ENCODE data around the gene PRUNE1. TPM values are rescaled to one million over a fixed set of nuclear protein-coding genes. Genes with fewer than 3 reads are reported as not detected.

PRUNE1 gene, protein sequence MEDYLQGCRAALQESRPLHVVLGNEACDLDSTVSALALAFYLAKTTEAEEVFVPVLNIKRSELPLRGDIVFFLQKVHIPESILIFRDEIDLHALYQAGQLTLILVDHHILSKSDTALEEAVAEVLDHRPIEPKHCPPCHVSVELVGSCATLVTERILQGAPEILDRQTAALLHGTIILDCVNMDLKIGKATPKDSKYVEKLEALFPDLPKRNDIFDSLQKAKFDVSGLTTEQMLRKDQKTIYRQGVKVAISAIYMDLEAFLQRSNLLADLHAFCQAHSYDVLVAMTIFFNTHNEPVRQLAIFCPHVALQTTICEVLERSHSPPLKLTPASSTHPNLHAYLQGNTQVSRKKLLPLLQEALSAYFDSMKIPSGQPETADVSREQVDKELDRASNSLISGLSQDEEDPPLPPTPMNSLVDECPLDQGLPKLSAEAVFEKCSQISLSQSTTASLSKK
- total RNA-seq, result 10 to 100 TPM; 12.5 to 15.3 TPM

DNA sequence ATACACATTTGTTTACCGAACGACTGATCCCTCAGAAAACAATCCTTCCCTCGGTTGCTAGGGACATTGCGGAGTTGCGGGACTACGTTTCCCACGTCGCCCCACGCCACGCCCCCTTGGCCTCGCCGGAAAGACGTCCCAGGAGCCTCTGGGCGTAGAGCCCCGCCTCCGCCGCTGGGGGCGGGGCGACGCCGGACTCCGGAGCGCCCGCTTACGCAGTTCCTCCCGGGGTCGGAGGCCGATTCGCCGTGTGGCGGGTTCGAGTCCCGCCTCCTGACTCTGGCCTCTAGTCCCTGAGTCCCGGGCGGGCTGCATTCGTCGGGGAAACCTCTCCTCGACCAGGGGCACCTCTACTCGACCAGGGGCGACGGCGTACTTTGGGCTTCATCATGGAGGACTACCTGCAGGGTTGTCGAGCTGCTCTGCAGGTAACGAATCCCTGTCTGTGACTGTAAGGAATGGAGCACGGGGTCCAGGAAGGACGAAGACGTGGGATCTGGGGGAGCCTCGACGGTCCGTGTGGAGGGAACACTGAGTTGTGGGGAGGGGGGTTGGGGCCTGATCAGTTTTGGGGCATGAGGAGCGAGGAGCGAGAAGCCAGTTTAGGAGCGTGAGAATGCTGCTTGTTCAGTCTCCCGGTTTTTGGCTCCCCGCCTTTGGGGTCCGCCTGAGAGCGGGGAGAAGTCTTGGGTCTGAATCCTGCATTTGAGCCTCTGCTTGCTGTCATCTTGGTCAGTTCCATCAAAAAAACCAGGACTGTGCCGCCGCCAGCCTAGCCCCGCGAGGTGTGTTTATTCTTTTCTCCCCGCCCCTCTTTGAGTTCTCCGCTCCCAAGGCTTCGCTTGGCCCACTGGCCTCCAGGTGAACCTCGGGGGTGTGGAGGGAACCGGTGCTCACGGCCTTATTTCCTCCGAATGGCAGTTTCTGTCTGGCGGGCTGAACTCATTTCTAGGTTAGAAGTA lies at the start of gene PRUNE1:
PRUNE1 (plus strand) TSS at position 206 of the 962 bp plus-strand sequence; CDS start at position 390, 184 bp downstream.
- peaks cover 18% of the 10 kb centered on the region for H3K4me1 Mint-ChIP-seq
- ATAC-seq (replicated peaks), result peak; percentile 84
- peak within 1 kb of the TSS; percentile 93 for H3K4me3 Mint-ChIP-seq
- H3K27ac Mint-ChIP-seq, result peak within 1 kb of the TSS; percentile 98
- no peaks in the 10 kb centered on the region for H3K9me3 Mint-ChIP-seq
- peaks cover 17% of the 10 kb centered on the region for H3K36me3 Mint-ChIP-seq (ENCODE audit: low read depth)
- no peaks in the 10 kb centered on the region for H3K27me3 Mint-ChIP-seq

DNA sequence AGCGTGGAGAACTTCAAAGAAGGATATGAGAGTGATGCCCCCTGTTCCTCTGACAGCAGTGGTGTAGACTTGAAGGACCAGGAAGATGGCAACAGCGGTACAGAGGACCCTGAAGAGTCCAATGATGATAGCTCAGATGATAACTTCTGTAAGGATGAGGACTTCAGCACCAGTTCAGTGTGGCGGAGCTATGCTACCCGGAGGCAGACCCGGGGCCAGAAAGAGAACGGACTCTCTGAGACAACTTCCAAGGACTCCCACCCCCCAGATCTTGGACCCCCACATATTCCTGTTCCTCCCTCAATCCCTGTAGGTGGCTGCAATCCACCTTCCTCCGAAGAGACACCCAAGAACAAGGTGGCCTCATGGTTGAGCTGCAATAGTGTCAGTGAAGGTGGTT lies 47.6 kb upstream of the PRUNE1 start:
- no peak for ATAC-seq (replicated peaks)
- H3K9me3 Mint-ChIP-seq, result no peaks in the 10 kb centered on the region
- H3K36me3 Mint-ChIP-seq (ENCODE audit: low read depth), result peaks cover 99% of the 10 kb centered on the region
- no peak overlapping the region for H3K4me3 Mint-ChIP-seq
- H3K27ac Mint-ChIP-seq, result no peak overlapping the region
- H3K4me1 Mint-ChIP-seq, result peaks cover 4% of the 10 kb centered on the region
- H3K27me3 Mint-ChIP-seq, result no peaks in the 10 kb centered on the region

GRCh38 chr1:150961756-150962155 lies 46.5 kb upstream of the PRUNE1 start:
- Mint-ChIP-seq H3K4me1 (peaks cover 10% of the 10 kb centered on the region), H3K36me3 (ENCODE audit: low read depth) (peaks cover 100% of the 10 kb centered on the region), H3K9me3 (no peaks in the 10 kb centered on the region), H3K4me3 (no peak overlapping the region), H3K27ac (no peak overlapping the region), H3K27me3 (no peaks in the 10 kb centered on the region)
- ATAC-seq (replicated peaks), result peak; percentile 21

- no peak for ATAC-seq (replicated peaks)
- no peaks in the 10 kb centered on the region for H3K27me3 Mint-ChIP-seq
- H3K27ac Mint-ChIP-seq, result peak overlapping the region; percentile 29
- peaks cover 5% of the 10 kb centered on the region for H3K4me1 Mint-ChIP-seq
- peaks cover 100% of the 10 kb centered on the region for H3K36me3 Mint-ChIP-seq (ENCODE audit: low read depth)
- no peaks in the 10 kb centered on the region for H3K9me3 Mint-ChIP-seq
- no peak overlapping the region for H3K4me3 Mint-ChIP-seq
Observed at GRCh38 chr1:150963321-150964163, 44.7 kb upstream of the PRUNE1 start.

- peak overlapping the region; percentile 29 for H3K27ac Mint-ChIP-seq
- H3K36me3 Mint-ChIP-seq (ENCODE audit: low read depth), result peaks cover 100% of the 10 kb centered on the region
- no peak for ATAC-seq (replicated peaks)
Observed at GRCh38 chr1:150964164-150964489, 44.1 kb upstream of the PRUNE1 start.

GRCh38 chr1:150965605-150966004 lies 42.6 kb upstream of the PRUNE1 start:
- ATAC-seq (replicated peaks), result no peak

More at GRCh38 chr1:150964164-150964489, 44.1 kb upstream of the PRUNE1 start:
- no peak overlapping the region for H3K4me3 Mint-ChIP-seq
- H3K27me3 Mint-ChIP-seq, result no peaks in the 10 kb centered on the region
- no peaks in the 10 kb centered on the region for H3K9me3 Mint-ChIP-seq
- peaks cover 5% of the 10 kb centered on the region for H3K4me1 Mint-ChIP-seq

GRCh38 chr1:150966011-150966410 lies 42.2 kb upstream of the PRUNE1 start:
- Mint-ChIP-seq H3K27ac (peak overlapping the region; percentile 20), H3K4me3 (no peak overlapping the region), H3K27me3 (no peaks in the 10 kb centered on the region), H3K9me3 (no peaks in the 10 kb centered on the region), H3K36me3 (ENCODE audit: low read depth) (peaks cover 93% of the 10 kb centered on the region), H3K4me1 (peaks cover 14% of the 10 kb centered on the region)
- no peak for ATAC-seq (replicated peaks)

More at GRCh38 chr1:150965605-150966004, 42.6 kb upstream of the PRUNE1 start:
- peaks cover 10% of the 10 kb centered on the region for H3K4me1 Mint-ChIP-seq
- H3K27me3 Mint-ChIP-seq, result no peaks in the 10 kb centered on the region
- H3K27ac Mint-ChIP-seq, result no peak overlapping the region
- no peak overlapping the region for H3K4me3 Mint-ChIP-seq
- H3K36me3 Mint-ChIP-seq (ENCODE audit: low read depth), result peaks cover 93% of the 10 kb centered on the region
- no peaks in the 10 kb centered on the region for H3K9me3 Mint-ChIP-seq

DNA sequence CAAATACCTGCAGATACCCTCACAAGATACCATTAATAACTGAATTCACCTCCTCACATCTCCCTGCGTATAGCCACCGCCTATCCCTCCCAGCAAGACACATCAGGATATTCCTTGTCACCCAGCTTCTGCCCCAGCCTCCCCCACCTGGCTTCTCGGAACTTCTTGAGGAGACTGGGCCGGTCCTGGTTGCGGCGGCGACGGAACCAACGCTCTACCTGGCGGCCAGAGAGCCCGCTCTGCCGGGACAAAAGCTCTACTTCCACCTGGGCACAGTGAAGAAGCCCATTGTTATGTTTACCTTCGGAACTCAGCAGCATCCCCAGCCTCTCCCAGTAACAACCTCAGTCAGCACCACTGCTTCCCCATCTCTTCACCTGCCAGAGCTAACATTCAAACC lies 40.3 kb upstream of the PRUNE1 start:
- no peaks in the 10 kb centered on the region for H3K9me3 Mint-ChIP-seq
- H3K4me3 Mint-ChIP-seq, result no peak overlapping the region
- H3K4me1 Mint-ChIP-seq, result peaks cover 24% of the 10 kb centered on the region
- ATAC-seq (replicated peaks), result no peak
- H3K27me3 Mint-ChIP-seq, result no peaks in the 10 kb centered on the region
- H3K36me3 Mint-ChIP-seq (ENCODE audit: low read depth), result peaks cover 91% of the 10 kb centered on the region
- peak overlapping the region; percentile 41 for H3K27ac Mint-ChIP-seq

DNA sequence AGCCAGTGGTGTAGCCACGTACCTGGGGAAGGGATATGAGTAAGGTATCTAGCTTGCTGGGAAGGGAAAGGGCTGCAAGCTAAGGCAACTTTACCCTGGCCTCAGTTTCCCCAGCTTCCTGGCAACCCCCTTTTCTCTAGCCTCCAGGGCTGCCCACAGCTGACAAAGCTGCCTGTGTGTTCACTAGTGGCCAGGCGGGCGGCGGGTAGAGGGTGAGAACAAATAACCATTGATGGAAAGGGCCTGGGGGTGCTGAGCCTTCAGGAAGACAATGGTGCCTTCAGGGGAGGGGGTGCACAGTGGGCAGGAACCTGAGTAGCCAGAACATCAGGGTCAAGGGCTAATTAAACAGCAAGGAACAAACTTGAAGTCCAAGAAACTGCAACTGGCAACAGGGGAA lies 39.8 kb upstream of the PRUNE1 start:
- H3K4me3 Mint-ChIP-seq, result no peak overlapping the region
- peaks cover 24% of the 10 kb centered on the region for H3K4me1 Mint-ChIP-seq
- H3K36me3 Mint-ChIP-seq (ENCODE audit: low read depth), result peaks cover 90% of the 10 kb centered on the region

DNA sequence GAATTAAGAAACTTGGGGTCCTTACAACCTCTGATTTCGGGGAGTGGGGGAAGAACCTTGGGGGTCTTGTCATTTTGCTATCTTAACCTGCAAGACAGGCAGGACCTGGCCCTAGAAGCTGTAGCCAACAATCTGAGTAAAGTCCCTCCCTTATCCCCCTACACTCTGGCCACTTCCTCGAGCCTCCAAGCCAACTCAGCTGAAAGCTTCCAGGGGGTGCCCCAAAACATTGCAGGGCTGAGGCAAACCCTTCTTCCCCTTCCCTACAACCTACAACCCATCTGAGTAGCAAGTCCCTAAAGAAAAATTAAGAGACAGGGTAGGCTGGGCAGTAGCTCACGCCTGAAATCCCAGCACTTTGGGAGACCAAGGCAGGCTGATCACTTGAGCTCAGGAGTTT lies 38.6 kb upstream of the PRUNE1 start:
- Mint-ChIP-seq H3K36me3 (ENCODE audit: low read depth) (peaks cover 78% of the 10 kb centered on the region), H3K9me3 (no peaks in the 10 kb centered on the region), H3K4me1 (peaks cover 24% of the 10 kb centered on the region), H3K4me3 (no peak overlapping the region), H3K27me3 (no peaks in the 10 kb centered on the region), H3K27ac (peak overlapping the region; percentile 90)
- ATAC-seq (replicated peaks), result no peak

More for the DNA sequence above, 39.8 kb upstream of the PRUNE1 start:
- Mint-ChIP-seq H3K9me3 (no peaks in the 10 kb centered on the region), H3K27ac (peak overlapping the region; percentile 90), H3K27me3 (no peaks in the 10 kb centered on the region)
- ATAC-seq (replicated peaks), result no peak

DNA sequence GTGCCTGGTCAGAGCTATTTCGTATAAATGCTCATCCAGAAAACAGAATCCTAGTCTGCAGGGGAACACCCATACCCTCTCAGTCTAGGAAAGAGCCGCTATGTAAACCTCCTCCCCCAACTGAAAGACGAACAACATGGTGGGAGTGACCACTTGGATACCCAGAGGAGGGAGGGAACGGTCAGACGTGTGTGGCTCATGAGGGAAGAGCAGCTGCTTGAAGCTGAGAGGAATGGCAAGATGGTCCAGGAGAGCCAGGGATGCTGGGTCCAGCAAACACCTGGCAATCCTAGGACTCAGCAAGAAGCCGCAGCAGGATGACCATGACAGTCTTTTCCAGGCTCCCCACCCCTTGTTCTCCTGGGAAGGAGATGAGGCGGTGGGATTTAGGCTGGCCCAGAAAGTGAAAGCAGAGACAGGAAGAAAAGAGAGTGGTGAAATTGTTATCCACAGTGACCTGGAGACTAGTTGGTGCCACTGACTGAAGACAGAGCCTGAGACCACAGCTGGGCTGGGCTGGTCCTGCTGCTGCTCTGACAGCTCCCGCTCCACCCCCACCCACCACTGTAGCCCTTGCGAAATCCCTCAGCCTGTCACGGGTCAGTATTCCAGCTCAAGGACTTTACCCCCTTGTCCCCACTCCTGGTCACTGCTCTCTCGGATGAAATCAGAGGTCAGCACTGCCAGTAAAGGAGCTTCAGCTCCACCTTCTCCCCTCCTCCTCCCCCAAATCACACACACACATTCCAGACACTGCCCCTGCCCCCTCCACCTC lies 37.3 kb upstream of the PRUNE1 start:
- H3K4me3 Mint-ChIP-seq, result peak overlapping the region; percentile 88
- no peaks in the 10 kb centered on the region for H3K9me3 Mint-ChIP-seq
- H3K27ac Mint-ChIP-seq, result peak overlapping the region; percentile 90

DNA sequence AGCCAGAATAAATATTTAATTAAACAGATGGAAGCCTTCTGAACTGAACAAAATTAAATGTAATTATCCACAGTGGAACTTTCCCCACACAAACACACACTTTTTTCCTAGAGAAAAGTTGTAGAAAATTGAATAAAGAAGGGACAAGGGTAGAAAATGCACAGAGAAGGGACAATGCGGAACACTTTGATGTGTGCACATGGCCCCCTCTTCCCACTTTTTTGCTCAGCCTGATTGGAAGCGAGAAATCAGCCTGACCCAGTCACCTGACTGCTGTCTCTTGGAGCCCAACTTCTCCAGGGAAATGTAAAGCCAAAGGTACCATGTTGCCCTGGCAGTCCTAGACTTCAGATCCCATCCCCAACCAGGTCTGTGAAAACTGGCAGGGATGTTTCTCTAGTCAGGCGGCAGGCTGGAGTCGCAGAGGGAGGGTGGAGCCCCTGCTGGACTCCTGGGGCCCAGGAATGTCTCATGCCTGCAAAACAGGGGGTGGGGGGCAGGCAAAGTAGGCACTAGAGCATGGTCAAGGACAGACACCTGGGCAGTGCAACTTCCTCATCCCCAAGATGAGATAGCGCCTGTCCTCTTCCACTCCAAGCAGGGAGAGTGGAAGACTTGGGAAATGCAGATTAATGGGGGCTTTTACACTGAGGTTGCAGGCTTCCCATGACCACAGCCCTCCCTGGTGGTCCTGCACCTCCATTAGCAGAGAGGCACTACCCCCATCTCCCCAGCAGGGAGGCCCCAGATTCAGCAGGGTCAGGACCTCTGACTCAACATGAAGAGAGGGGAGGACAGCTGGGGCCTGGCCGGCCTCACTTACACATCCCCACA lies 36.4 kb upstream of the PRUNE1 start:
- H3K9me3 Mint-ChIP-seq, result no peaks in the 10 kb centered on the region
- peak overlapping the region; percentile 90 for H3K27ac Mint-ChIP-seq
- H3K36me3 Mint-ChIP-seq (ENCODE audit: low read depth), result peaks cover 57% of the 10 kb centered on the region
- no peak for ATAC-seq (replicated peaks)
- peak overlapping the region; percentile 88 for H3K4me3 Mint-ChIP-seq
- H3K4me1 Mint-ChIP-seq, result peaks cover 23% of the 10 kb centered on the region
- no peaks in the 10 kb centered on the region for H3K27me3 Mint-ChIP-seq

More for the DNA sequence above, 37.3 kb upstream of the PRUNE1 start:
- H3K4me1 Mint-ChIP-seq, result peaks cover 24% of the 10 kb centered on the region
- no peak for ATAC-seq (replicated peaks)
- no peaks in the 10 kb centered on the region for H3K27me3 Mint-ChIP-seq
- peaks cover 65% of the 10 kb centered on the region for H3K36me3 Mint-ChIP-seq (ENCODE audit: low read depth)

Measured in activated T-helper 17 cell treated with anti-CD3 and anti-CD28 coated beads, Interleukin-2, amount 50 U/mL, for 72 hours (primary cell).